PFSK-1 (cell line): Measurements from ENCODE around the gene OSTF1.
A peak's percentile ranks its signal among the peaks of the same experiment; 100 is the strongest.

Source experiments
- POLR2AphosphoS5 ChIP-seq: IDR thresholded peaks from 2 replicates; pipeline ENCODE4 v1.6.1; 2012; ENCODE audit warnings: low read depth, mild to moderate bottlenecking, control low read depth, low read length, moderate library complexity
- REST ChIP-seq, 2 experiments: IDR thresholded peaks; 2 replicates each; pipeline versions ENCODE4 v1.6.1 to v1.8.0; 2011 to 2012; ENCODE audit warnings: low read depth in 2 of 2, low read length in 2 of 2, control low read depth in 1 of 2, inconsistent platforms in 1 of 2, mild to moderate bottlenecking in 1 of 2, moderate library complexity in 1 of 2; ENCODE audit not compliant: insufficient read depth in 1 of 2

- TF ChIP-seq POLR2AphosphoS5 (peak; percentile 57; the same call in 1 of the 2 replicates), REST (IDR thresholded peaks at IDR 0.05; ENCODE audit: insufficient read depth in 1 of 2, low read depth in 2 of 2, low read length in 2 of 2) (no peak)
Measured at GRCh38 chr9:75087824-75088645, at the start of gene OSTF1, which contains the start of gene NMRK1.
